Heart left ventricle (tissue), 16 donors: ENCODE results near the gene GATAD2B. TPM values are rescaled to one million over a fixed set of nuclear protein-coding genes. Genes with fewer than 3 reads are reported as not detected.

Experiments
- ATAC-seq, 4 donors: fragments of 200-7000 bp; cut with Tn5 transposase; one replicate each; pipeline ENCODE4 v1.9.1; 2020 to 2022; ENCODE audit warnings: moderate library complexity in 4 of 4, mild to moderate bottlenecking in 3 of 4, moderate number of reproducible peaks in 1 of 4
- DNase-seq, 5 donors: peaks; one replicate each; pipeline ENCODE4 v3.0.0-alpha.2; 2020
- H3K27ac ChIP-seq, 12 donors: fragments of 200-600 bp; sonication (generic) in 4 of 12; one replicate each; pipeline versions ENCODE4 v1.5.0 to v1.8.0; 2016 to 2022; ENCODE audit warnings: mild to moderate bottlenecking in 2 of 12
- H3K27me3 ChIP-seq, 9 donors: fragments of 200-600 bp; sonication (generic) in 2 of 9; one replicate each; pipeline versions ENCODE4 v1.5.1 to v1.8.0; 2016 to 2022; ENCODE audit warnings: mild to moderate bottlenecking in 3 of 9
- H3K36me3 ChIP-seq, 9 donors: fragments of 200-600 bp; sonication (generic) in 2 of 9; one replicate each; pipeline versions ENCODE4 v1.5.0 to v1.8.0; 2018 to 2022; ENCODE audit warnings: mild to moderate bottlenecking in 2 of 9
- H3K4me1 ChIP-seq, 12 donors: fragments of 200-600 bp; sonication (generic) in 4 of 12; one replicate each; pipeline versions ENCODE4 v1.5.0 to v1.8.0; 2016 to 2022; ENCODE audit warnings: mild to moderate bottlenecking in 3 of 12
- H3K4me3 ChIP-seq, 12 donors: fragments of 200-600 bp; sonication (generic) in 4 of 12; one replicate each; pipeline versions ENCODE4 v1.5.0 to v1.8.0; 2017 to 2022; ENCODE audit warnings: mild to moderate bottlenecking in 9 of 12, moderate library complexity in 4 of 12
- H3K9me3 ChIP-seq, 12 donors: fragments of 200-600 bp; sonication (generic) in 4 of 12; one replicate each; pipeline versions ENCODE4 v1.5.0 to v1.8.0; 2016 to 2022; ENCODE audit warnings: mild to moderate bottlenecking in 1 of 12
- CTCF ChIP-seq, 12 donors: fragments of 200-600 bp; sonication (generic) in 4 of 12; IDR thresholded peaks; one replicate each; pipeline versions ENCODE4 v1.5.0 to v1.8.0; 2018 to 2022; ENCODE audit warnings: antibody characterized with exemption in 12 of 12, mild to moderate bottlenecking in 5 of 12
- POLR2A ChIP-seq, 2 donors: fragments of 450-650 bp; IDR thresholded peaks; one replicate each; pipeline ENCODE4 v1.6.1; 2017; ENCODE audit warnings: antibody characterized with exemption in 2 of 2, mild to moderate bottlenecking in 2 of 2, moderate library complexity in 2 of 2
- WGBS, 4 donors: extraction: QIAGEN DNeasy Blood & Tissue Kit in 2 of 4; methylation state at CpG; one replicate each; pipeline versions ENCODE4 v1.1.5 to v1.1.7; 2013 to 2018; 5-methylcytosine and 5-hydroxymethylcytosine counted together
- intact Hi-C, 10 donors: fragments of 100-400 bp; cut with DNase I; formaldehyde crosslinking; loops; one replicate each; pipeline versions ENCODE4 v1.11.1 to v1.14.2; 2022
- polyA plus RNA-seq, 2 donors: library from polyadenylated mRNA; stranded (reverse); fragments of 200-250 nt; gene quantifications; one replicate each; pipeline ENCODE4 v1.2.3, GENCODE V29; 2013
- total RNA-seq, 9 donors: library from RNA; depleted of rRNA in 2 of 9; stranded (reverse); fragments of >200 nt in 2 of 9; fragmentation: NEBNext Ultra II Directional in 3 of 9; extraction: Animal tissue kit (Norgen Biotek cat#: 25700) in 3 of 9; gene quantifications; one replicate each; pipeline versions ENCODE4 v1.1.0 to v1.2.4, GENCODE V29; 2016 to 2023
- donor health status: ischemic (EF 13 %, LVEDD 7.1; RV severe dilation, severe dysfunction).
- donor health status: healthy with polysubstance abuse.
- donor health status: DM: no; HTN: yes; CAD: no.
- donor health status: DM: no; HTN: no; CAD: no.
- donor health status: ischemic (EF 25% LVEDD 6.9; RV normal size, moderate dysfunction).
- donor health status: ischemic (EF 25% LVEDD 5.7; RV mildly dilated, moderate dysfunction).
- donor health status: healthy.
- donor health status: DM: yes; HTN: yes; CAD: no.
- donor health status: ischemic (EF 35%, LVEDD 5.7; RV mildly dilated, moderate dysfunction).
- donor health status: nonischemic (EF 11% LVEDD 7.7; RV severe dilation, severe dysfunction).
- donor health status: DM: yes; HTN: yes; CAD: no.
- donor health status: PGD.
- donor health status: ischemic (EF 29% LVEDD 5.4; RV normal size, mild dysfunction).
- donor health status: nonischemic (EF 23%, LVEDD 6.1; RV moderate dilation, normal function).

The GATAD2B gene
- total and polyA plus RNA-seq, 11 donors, result 5.6 to 53.9 (median 34.5) TPM

GRCh38 chr1:153857505-153857904, 65.3 kb downstream of the GATAD2B start:
- TF ChIP-seq CTCF (IDR thresholded peaks at IDR 0.05) (no peak), POLR2A (IDR thresholded peaks at IDR 0.05) (no peak)
- intact Hi-C loops, result no loop called here
- no peaks in the 10 kb centered on the region for H3K27me3 ChIP-seq
- H3K4me1 ChIP-seq, result peaks cover 0 to 8% (median 0%) of the 10 kb centered on the region in 12 donors
- H3K4me3 ChIP-seq, result no peak overlapping the region
- ATAC-seq (no peak), DNase-seq (no peak)
- H3K36me3 ChIP-seq, result peaks cover 0 to 18% (median 12%) of the 10 kb centered on the region in 9 donors
- no peak overlapping the region for H3K27ac ChIP-seq
- 96 to 99% (median 97%) methylated on average over 2 of the region's 2 CpGs for WGBS, 4 donors
- no peaks in the 10 kb centered on the region for H3K9me3 ChIP-seq

- no peaks in the 10 kb centered on the region for H3K9me3 ChIP-seq
These were observed 66.0 kb downstream of the GATAD2B start for GRCh38 chr1:153856763-153857162.

GRCh38 chr1:153852170-153852569, 70.6 kb downstream of the GATAD2B start:
- Histone ChIP-seq H3K36me3 (peaks cover 0 to 25% (median 12%) of the 10 kb centered on the region in 9 donors), H3K9me3 (no peaks in the 10 kb centered on the region), H3K27me3 (no peaks in the 10 kb centered on the region), H3K4me3 (no peak overlapping the region), H3K27ac (no peak overlapping the region), H3K4me1 (peaks cover 0 to 19% (median 0%) of the 10 kb centered on the region in 12 donors)
- ATAC-seq (peak in 1 of 4 donors; percentile 13), DNase-seq (no peak)
- TF ChIP-seq CTCF (IDR thresholded peaks at IDR 0.05) (no peak), POLR2A (IDR thresholded peaks at IDR 0.05) (no peak)
- intact Hi-C loops, result no loop called here
- 92 to 98% (median 97%) methylated on average over 5 of the region's 5 CpGs for WGBS, 4 donors

More at GRCh38 chr1:153856763-153857162, 66.0 kb downstream of the GATAD2B start:
- no peak overlapping the region for H3K27ac ChIP-seq
- intact Hi-C loops, result no loop called here
- DNase-seq (no peak), ATAC-seq (no peak)
- H3K27me3 ChIP-seq, result no peaks in the 10 kb centered on the region
- H3K4me3 ChIP-seq, result no peak overlapping the region
- H3K36me3 ChIP-seq, result peaks cover 0 to 21% (median 17%) of the 10 kb centered on the region in 9 donors
- TF ChIP-seq POLR2A (IDR thresholded peaks at IDR 0.05), result no peak
- TF ChIP-seq CTCF (IDR thresholded peaks at IDR 0.05), result no peak
- peaks cover 0 to 8% (median 0%) of the 10 kb centered on the region in 12 donors for H3K4me1 ChIP-seq

- no peaks in the 10 kb centered on the region for H3K9me3 ChIP-seq
- WGBS, 4 donors, result 70 to 78% (median 71%) methylated on average over 5 of the region's 5 CpGs
These were observed 73.1 kb downstream of the GATAD2B start for GRCh38 chr1:153849487-153850185.

More at GRCh38 chr1:153849487-153850185, 73.1 kb downstream of the GATAD2B start:
- Histone ChIP-seq H3K36me3 (peaks cover 0 to 21% (median 12%) of the 10 kb centered on the region in 9 donors), H3K4me1 (peaks cover 0 to 13% (median 0%) of the 10 kb centered on the region in 12 donors), H3K27ac (no peak overlapping the region), H3K27me3 (no peaks in the 10 kb centered on the region), H3K4me3 (no peak overlapping the region)
- TF ChIP-seq POLR2A (IDR thresholded peaks at IDR 0.05), result no peak
- DNase-seq (no peak), ATAC-seq (no peak)
- intact Hi-C loops, result loop anchor here in 1 of 10 donors (5.0 kb wide), 1 partner anchor 38 kb away; no protein-coding TSS in a partner anchor
